Ammon's horn (tissue), 1 donor: Measurements from ENCODE around the gene TP53TG3E.
"Not testable (repeated sequence)": the region's sequence is repeated elsewhere in the genome, so short reads cannot be mapped to it uniquely, and the experiment has no call there.

ENCODE experiments used
- DNase-seq: peaks from one replicate; pipeline ENCODE4 v3.0.0-alpha.2; 2016; ENCODE audit warnings: low spot score

TP53TG3E gene, protein sequence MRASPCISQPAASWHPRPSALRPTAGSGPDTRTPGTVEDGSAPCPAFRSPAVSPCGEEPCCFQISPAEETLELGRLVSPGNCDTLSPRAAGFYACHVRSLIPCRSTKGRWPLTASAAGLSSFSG

DNA sequence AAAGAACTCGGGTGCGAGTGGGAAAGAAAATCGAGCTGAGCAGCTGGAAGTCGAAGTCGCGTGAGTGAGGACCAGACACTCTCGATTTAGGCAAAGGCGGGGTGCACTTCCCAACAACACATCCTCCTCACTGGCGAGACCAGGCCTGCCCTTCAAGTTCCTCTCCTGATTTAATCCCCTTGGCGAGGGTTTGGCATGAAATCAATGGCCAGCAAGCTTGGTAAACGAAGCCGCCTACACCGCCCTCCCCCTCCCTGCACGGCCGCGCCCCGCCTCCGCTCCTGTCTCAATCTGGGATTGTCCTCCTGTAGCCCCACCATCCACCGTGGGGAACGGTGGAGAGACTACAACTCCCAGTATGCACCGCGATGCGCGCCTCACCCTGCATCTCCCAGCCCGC, at the start of gene TP53TG3E:
TSS of gene TP53TG3E (plus strand) at position 301 of the 400 bp plus-strand sequence. CDS start at position 369, 68 bp downstream.
- not testable (repeated sequence) for DNase-seq

DNA sequence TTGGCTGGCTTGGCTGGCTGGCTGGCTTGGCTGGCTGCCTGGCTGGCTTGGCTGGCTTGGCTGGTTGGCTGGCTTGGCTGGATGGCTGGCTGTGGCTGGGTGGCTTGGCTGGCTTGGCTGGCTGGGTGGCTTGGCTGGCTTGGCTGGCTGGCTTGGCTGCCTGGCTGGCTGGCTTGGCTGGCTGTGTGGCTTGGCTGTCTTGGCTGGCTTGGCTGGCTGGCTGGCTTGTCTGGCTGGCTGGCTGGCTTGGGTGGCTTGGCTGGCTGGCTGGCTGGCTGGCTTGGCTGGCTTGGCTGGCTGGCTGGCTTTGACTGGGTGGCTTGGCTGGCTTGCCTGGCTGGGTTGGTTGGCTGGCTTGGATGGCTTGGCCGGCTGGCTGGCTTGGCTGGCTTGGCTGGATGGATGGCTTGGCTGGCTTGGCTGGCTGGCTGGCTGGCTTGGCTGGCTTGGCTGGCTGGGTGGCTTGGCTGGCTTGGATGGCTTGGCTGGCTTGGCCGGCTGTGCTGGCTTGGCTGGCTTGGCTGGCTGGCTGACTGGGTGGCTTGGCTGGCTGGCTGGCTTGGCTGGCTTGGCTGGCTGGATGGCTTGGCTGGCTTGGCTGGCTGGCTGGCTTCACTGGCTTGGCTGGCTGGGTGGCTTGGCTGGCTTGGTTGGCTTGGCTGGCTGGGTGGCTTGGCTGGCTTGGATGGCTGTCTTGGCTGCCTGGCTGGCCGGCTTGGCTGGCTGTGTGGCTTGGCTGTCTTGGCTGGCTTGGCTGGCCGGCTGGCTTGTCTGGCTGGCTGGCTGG, 32.3 kb downstream of the TP53TG3E start:
- DNase-seq = not testable (repeated sequence)

DNA sequence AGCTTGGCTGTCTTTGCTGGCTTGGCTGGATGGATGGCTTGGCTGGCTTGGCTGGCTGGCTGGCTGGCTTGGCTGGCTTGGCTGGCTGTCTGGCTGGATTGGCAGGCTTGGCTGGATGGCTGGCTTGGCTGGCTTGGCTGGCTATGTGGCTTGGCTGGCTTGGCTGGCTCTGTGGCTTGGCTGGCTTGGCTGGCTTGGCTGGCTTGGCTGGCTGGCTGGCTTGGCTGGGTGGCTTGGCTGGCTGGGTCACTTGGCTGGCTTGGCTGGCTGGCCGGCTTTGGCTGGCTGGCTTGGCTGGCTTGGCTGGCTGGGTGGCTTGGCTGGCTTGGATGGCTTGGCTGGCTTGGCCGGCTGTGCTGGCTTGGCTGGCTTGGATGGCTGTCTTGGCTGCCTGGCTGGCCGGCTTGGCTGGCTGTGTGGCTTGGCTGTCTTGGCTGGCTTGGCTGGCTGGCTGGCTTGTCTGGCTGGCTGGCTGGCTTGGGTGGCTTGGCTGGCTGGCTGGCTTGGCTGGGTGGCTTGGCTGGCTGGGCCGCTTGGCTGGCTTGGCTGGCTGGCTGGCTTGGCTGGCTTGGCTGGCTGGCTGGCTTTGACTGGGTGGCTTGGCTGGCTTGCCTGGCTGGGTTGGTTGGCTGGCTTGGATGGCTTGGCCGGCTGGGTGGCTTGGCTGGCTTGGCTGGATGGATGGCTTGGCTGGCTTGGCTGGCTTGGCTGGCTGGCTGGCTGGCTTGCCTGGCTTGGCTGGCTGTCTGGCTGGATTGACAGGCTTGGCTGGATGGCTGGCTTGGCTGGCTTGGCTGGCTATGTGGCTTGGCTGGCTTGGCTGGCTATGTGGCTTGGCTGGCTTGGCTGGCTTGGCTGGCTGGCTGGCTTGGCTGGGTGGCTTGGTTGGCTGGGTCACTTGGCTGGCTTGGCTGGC, 33.8 kb downstream of the TP53TG3E start:
- not testable (repeated sequence) for DNase-seq

DNA sequence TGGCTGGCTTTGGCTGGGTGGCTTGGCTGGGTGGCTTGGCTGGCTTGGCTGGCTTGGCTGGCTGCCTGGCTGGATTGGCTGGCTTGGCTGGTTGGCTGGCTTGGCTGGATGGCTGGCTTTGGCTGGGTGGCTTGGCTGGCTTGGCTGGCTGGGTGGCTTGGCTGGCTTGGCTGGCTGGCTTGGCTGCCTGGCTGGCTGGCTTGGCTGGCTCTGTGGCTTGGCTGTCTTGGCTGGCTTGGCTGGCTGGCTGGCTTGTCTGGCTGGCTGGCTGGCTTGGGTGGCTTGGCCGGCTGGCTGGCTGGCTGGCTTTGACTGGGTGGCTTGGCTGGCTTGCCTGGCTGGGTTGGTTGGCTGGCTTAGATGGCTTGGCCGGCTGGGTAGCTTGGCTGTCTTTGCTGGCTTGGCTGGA, 34.4 kb downstream of the TP53TG3E start:
- DNase-seq = not testable (repeated sequence)

DNA sequence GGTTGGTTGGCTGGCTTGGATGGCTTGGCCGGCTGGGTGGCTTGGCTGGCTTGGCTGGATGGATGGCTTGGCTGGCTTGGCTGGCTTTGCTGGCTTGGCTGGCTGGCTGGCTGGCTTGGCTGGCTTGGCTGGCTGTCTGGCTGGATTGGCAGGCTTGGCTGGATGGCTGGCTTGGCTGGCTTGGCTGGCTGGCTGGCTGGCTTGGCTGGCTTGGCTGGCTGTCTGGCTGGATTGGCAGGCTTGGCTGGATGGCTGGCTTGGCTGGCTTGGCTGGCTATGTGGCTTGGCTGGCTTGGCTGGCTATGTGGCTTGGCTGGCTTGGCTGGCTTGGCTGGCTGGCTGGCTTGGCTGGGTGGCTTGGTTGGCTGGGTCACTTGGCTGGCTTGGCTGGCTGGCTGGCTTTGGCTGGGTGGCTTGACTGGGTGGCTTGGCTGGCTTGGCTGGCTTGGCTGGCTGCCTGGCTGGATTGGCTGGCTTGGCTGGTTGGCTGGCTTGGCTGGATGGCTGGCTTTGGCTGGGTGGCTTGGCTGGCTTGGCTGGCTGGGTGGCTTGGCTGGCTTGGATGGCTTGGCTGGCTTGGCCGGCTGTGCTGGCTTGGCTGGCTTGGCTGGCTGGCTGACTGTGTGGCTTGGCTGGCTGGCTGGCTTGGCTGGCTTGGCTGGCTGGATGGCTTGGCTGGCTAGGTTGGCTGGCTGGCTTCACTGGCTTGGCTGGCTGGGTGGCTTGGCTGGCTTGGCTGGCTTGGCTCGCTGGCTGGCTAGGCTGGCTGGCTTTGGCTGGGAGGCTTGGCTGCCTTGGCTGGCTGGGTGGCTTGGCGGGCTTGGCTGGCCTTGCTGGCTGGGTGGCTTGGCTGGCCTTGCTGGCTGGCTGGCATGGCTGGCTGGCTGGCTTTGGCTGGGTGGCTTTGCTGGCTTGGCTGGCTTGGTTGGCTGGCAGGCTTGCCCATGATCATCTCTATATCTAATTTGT, 35.3 kb downstream of the TP53TG3E start:
- DNase-seq = not testable (repeated sequence)
